ENCODE results near the gene ICA1.
"Not testable (repeated sequence)": the region's sequence is repeated elsewhere in the genome, so short reads cannot be mapped to it uniquely, and the experiment has no call there.

Gene ICA1

DNA sequence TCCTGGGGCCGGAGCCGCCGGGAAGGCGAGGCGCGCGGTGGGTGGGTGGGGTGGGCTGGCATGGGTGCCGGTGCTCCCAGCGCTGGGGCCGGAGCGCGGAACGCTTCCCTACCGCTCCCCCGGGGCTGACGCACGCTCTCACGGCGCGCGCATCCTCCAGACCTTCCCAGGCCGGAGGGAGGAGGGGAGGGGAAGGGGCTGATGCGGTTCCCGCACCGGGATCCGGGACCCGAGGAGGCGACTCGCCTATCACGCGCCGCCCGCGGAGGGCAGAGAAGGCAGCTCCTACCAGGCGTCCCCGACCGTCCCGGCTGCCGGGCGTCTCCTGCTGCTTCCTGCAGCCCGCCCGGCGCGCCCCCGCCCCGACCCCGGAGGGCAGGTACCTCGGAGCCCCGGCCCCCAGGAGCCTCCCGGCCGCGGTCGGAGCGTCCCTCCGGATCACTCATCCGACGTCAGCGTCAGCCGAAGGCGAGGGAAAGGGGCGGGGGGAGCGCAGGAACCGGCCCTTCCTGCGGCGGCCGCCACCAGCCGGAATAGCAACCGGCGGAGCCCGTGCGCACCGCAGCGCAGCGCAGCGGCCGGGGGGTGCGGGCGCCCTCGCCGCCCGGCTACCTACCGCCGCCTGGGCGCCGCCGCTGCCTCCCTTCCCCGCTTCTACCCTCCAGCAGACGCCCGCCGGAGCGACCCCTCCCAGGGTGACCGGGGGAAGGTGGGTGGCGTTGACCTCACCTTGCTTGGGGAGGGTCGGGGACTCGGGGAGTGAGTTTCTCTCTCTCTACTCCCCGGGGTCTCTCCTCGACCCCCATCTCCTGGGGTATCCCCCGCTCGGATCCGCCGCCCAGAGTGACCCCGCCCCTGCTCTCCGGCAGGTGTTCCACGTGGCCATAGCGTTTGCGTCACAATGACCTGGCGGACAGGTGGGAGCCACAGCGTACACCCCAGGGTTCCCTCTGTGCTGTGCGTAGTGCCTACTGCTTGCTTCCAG, at the start of gene ICA1:
ICA1 (minus strand) TSS at position 457 of the 985 bp plus-strand sequence. CDS start 26,241 bp downstream, outside the sequence.
- peak; percentile 77 for DNase-seq (ENCODE audit: low read depth, low spot score)

DNA sequence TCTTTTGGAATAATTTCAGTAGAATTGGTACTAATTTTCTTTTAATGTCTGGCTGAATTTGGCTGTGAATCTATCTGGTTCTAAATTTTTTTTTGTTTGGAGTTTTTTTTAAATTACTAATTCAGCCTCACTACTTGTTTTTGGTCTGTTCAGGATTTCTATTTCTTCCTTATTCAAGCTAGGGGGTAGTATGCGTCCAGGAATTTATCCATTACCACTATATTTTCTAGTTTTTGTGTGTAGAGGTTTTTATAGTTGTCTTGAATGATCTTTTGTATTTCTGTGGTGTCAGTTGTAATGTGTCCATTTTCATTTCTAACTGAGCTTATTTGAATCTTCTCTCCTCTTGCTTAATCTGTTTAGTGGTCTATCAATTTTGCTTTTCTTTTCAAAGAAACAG, 48.9 kb upstream of the ICA1 start:
- DNase-seq (ENCODE audit: low read depth, low spot score) = no peak

GRCh38 chr7:8305625-8306388, 43.8 kb upstream of the ICA1 start:
- no peak for DNase-seq (ENCODE audit: low read depth, low spot score)

- DNase-seq (ENCODE audit: low read depth, low spot score) = no peak
These were observed 43.1 kb upstream of the ICA1 start for GRCh38 chr7:8305104-8305503.

- DNase-seq (ENCODE audit: low read depth, low spot score) = no peak
These were observed 42.0 kb upstream of the ICA1 start for GRCh38 chr7:8303904-8304528.

GRCh38 chr7:8297023-8297422, 35.1 kb upstream of the ICA1 start:
- not testable (repeated sequence) for DNase-seq (ENCODE audit: low read depth, low spot score)

- DNase-seq (ENCODE audit: low read depth, low spot score) = no peak
These were observed 34.3 kb upstream of the ICA1 start for GRCh38 chr7:8296362-8296659.

- peak; percentile 87 for DNase-seq (ENCODE audit: low read depth, low spot score)
These were observed 33.8 kb upstream of the ICA1 start for GRCh38 chr7:8295638-8296361.

DNA sequence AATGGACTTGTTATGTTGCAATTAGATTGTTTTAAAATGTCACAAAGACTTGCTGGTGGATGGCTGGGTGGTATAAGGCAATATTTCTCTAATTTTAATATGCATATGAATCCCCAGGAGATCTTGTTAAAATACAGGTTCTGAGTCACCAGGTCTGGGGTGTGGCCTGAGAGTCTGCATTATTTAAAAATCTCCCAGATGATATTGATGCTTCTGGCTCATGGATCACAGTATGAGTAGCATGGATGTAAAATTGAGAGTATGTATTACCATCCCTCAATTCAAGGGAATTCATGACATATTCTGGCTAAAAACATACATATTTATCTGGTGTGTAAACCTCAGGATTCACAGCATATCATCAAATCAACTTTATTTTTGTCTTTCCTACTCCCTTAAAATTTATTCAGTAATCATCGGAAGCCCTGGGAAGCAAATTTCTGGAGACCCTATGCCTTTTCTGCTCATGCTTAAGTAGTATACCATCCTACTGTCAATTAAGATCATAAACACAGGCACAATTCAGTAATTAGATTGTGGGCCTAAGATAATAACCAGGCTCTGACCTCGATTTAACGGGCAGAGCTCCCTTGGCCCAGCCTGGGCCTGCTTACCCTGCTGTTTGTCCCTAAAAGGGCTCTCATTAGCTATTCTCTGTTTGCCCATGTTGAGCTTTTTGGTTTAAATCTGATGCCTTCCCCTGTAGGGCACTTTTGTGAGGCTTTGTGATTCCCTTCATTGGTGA, 29.6 kb upstream of the ICA1 start:
- DNase-seq (ENCODE audit: low read depth, low spot score) = no peak

- DNase-seq (ENCODE audit: low read depth, low spot score) = no peak
These were observed 28.8 kb upstream of the ICA1 start for GRCh38 chr7:8290645-8291308.

DNA sequence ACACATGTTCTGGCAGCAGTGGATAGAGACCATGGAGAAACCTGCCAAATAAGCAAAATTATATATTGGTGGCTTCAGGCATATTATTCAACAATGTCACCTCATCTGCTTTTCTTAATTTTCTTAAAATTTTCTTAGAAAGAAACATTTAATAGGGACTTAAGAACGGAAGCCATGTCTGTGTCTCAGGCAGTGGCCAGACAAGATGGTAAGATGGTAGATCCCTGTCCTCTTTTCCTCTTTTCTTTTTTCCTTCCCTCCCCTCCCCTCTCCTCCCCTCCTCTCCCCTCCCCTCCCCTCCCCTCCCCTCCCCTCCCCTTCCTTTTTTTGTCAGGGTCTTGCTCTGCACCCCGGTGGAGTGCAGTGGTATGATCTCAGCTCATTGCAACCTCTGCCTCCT, 24.2 kb upstream of the ICA1 start:
- DNase-seq (ENCODE audit: low read depth, low spot score) = no peak

- no peak for DNase-seq (ENCODE audit: low read depth, low spot score)
These were observed 23.2 kb upstream of the ICA1 start for GRCh38 chr7:8285155-8285554.

DNA sequence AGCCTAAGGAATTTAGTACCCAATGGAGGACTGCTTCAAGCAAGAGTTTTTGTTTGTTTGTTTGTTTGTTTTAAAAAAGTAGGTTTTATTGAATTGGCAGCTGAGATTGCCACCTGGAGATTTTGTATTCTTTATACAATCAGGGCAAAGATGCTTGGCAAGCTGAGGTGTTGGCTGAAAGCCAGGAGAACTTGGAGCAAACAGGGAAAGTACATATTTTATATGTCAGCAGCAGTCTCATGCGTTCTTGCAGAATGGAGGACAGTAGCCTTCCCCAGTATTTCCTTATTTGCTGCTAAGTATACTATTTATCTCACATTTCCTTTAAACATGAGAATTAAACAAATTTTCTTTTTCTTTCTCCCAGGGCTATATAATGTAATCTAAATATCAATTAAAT, 22.6 kb upstream of the ICA1 start:
- DNase-seq (ENCODE audit: low read depth, low spot score) = peak; percentile 6

DNA sequence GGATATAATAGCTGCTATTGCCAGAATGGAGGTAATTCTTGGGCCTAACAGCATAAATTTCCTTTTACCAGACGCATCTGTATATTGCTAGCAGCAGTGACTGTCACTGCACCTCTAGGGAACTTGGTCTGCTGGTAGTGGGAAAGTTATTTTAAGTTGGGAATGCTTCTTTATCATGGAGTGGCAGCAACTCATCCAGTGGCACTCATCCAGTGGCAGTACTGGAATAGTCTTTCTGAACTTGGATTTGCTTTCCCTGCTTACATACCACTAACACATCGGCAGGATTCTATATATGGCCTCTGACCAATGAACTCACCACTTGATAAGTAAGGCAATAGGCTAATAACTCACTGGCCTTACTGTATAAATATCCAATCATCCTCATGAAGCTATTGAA, 22.0 kb upstream of the ICA1 start:
- DNase-seq (ENCODE audit: low read depth, low spot score) = no peak

DNA sequence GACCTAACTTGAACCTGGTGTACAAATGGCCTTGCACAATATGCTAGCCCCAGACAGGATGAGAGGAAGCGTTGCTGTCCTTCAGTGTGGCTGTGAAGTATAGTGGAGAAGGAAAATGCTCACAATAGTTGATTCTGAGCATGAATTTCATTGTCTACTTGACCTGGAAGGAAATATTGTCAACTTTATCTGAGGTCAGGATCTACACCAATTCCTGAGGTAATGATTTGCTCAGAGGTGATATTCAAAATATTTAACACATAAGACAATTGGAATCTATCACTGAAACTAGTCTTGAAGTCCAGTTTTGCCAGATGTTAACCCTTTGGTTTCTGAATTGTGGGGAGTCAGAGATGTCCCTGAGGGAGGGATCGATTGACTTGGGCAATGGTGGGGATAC, 20.9 kb upstream of the ICA1 start:
- DNase-seq (ENCODE audit: low read depth, low spot score) = no peak

DNA sequence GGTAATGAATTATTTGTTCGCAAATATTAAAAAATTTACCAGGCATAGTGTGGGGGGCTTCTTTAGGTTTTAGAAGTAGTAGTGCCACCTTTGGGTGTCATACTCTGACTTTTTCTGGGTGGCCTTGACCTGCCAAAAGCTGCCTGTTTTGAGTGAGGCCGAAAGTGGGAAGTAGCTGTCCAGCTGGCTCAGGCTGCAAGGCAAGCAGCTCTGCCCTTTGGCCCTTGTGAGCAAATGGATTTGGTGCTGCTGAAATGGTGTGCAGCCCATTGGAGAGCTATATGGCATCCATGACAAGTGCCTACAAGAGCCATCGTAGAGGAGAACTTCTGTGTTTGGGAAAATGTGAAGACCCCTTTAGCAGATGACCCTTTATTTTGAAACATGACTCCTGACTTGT, 20.2 kb upstream of the ICA1 start:
- DNase-seq (ENCODE audit: low read depth, low spot score) = no peak

DNA sequence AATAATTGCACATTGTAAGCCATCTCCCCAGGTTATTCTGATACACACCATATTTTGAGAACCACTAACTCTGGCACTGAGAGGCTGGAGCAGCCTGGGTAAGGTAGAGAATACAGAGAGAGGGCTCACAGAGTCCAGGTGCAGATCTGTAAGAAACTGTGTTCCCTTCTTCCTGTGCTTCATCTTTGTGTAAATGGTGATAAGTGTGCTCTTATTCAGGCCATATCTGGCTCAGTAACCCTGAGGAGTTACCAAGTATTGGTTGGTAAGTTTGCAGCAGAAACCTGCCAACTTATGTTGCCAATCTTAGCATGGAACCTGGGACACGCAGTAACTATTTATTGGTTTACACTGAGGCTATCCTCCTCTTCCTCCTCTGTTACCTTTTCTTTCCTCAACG, 16.2 kb upstream of the ICA1 start:
- no peak for DNase-seq (ENCODE audit: low read depth, low spot score)

DNA sequence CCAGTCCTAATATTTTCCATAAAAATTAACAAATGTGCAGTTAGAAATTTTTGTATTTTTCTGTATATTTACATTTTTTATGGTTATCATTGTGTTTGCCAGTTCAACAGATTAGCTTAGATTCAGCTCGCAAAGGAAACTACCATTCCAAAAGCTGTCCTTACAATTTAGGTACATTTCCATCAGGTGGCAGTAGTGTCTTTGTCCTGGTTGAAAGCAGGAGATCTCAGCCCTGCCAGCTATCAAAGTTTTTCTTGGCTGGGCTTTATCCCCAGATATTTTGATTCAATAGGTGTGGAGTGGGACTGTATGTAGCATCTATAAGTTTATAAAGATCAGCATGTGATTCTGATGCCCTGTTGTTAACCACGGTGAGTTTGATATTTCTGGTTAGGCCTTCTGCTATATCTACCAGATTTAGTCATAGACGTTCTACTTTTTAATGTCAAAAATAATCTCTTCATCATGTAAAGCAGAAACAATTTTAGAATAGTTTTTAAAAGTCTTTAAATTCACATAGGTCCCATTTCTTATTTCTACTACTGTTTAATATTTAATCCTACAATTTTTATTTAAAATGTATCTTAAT, 15.5 kb upstream of the ICA1 start:
- DNase-seq (ENCODE audit: low read depth, low spot score) = no peak

- DNase-seq (ENCODE audit: low read depth, low spot score) = peak; percentile 11
These were observed 12.6 kb upstream of the ICA1 start for GRCh38 chr7:8274589-8274988.

DNA sequence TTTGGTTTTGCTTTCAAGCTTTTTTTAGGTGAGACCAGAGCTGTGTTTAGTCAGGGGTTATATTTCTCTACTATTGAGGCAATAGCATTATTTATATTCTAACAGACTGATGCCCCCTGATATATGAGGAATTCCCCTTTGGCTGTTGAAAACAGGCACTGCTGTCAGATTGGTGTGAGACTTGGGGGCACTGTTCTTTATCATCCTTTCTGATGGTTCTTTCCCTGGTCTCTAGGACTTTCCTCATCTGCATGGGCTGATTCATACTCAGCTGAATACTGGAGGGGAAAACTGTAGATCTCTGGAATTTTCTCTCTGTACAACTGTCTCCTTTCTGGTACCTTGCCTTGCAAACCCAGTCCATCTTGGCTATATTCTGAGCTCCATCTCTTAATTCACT, 10.0 kb upstream of the ICA1 start:
- DNase-seq (ENCODE audit: low read depth, low spot score) = no peak

Data from astrocyte of the hippocampus (primary cell).